GM18526 (cell line): Measurements from ENCODE around the gene SNX32.

ENCODE experiments used
- POLR2A ChIP-seq: IDR thresholded peaks from 3 replicates; pipeline ENCODE4 v1.6.1; 2011; ENCODE audit not compliant: insufficient read length; ENCODE audit errors: extremely low read depth

SNX32 gene

GRCh38 chr11:65833297-65834030, at the start of gene SNX32:
Gene SNX32, plus strand, starts transcription at chr11:65833963. Its CDS starts 103 bp downstream, at chr11:65834066.
- peak; percentile 55 for TF ChIP-seq POLR2A

DNA sequence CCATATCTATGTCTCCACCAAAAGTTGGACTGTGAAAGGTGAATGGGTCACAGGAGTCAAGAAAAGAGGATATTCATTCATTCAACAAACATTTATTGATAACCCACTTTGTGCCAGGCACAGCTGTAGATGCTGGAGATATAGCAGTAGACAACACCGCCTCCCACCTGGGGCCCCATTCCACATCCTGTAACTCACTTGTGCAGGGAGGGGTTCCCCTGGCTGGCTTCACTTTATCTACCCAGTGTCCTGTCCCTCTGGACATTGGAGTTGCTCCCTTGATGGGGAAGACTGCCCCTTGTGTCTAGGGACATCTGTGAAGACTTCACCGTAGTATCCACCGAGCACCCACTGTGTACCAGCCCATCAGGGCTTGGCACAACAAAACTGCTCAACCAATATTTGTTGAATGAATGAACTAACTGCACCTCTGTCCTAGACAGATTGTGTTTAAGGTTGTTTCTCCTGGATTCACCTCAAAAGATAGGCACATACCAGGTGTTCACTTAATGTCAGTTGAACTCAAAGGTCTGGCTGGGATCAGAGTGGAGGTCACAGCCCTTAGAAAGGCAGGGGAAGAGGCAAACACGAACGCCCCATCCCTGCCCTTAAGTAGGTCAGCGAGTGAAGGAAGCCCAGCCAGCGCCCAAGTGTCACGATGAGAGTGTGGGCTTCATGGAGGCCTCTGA, 48.3 kb upstream of the SNX32 start:
- no peak for TF ChIP-seq POLR2A

DNA sequence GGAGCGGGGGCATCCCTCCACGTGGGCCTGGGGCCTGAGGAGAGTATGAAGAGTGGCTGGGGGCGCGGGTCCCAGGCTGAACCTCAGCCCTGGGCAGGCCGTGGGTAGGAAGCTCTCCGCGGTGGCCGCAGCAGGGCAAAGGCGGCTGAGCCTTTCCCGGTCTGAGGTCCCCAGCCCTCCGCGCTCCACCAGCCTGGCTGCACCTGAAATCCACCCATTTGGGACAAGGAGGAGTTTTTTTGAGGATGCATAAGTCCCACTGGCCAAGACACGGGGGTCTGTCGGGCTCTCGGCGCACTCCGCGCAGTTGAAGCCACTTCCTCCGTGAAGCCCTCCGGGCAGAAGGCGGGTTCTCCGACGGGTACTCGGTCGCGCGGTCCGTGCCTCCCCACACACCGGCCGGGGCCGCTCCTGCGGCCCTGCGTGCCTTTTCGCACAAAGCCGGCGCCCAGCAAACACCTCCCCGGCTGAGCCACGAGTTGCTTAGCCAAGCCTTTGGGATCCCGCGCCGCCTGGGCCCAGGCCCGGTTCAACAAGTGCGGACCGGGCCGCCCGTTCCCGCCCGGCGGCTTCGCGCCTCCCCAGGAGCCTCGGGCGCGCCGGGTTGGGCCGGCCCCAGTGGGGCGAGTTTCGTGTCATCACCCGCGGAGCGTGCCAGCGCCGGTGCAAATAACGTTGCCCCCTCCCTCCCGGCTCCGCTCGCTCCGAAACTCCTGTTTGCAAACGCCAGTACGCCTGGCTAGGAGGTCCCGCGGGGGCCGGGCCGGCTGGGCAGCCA, 47.6 kb upstream of the SNX32 start:
- no peak for TF ChIP-seq POLR2A

DNA sequence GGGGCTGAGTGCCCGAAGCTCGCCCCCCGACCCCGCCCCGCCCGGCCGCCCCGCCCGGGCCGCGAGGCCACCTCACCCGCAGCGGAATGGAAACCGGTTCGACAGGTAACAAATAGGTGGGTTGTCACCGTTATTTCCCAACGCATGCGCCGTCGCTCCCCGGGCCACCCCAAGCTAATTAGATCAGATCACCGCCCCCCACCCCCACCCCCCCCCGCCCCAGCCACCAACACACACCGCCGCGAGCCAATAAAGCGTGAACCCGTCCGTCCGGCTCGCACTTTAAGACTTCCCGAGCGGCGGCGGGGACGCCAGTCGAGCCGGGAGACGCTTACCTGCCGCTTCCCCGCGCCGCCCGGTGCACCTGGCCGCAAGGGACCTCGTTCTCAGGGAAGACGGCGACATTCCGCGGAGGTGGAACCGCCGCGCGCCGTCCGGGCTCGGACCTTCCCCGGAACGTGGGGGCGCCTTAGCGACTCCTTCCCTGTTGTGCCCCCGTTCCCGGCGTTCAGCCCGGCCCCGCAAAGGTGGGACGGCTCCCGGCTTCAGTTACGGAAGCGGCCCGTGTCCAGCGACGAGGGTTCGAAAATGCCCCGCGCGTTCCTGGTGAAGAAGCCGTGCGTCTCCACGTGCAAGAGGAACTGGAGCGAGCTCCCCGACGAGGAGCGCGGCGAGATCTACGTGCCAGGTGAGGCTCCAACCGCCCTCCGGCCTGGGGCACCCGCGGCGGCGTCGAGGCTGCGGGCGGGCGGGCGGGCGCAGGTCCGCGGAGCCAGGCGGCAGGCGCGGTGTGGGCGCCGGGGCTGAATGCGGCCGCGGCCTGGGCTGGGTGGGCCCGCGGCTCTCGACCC, 46.8 kb upstream of the SNX32 start, which contains the start of gene OVOL1:
Gene OVOL1, plus strand, starts transcription at position 278 of the 851 bp plus-strand sequence. Its CDS starts 311 bp downstream, at position 589.
- no peak for TF ChIP-seq POLR2A

- TF ChIP-seq POLR2A, result no peak
Measured at GRCh38 chr11:65787649-65788622, 45.8 kb upstream of the SNX32 start.

DNA sequence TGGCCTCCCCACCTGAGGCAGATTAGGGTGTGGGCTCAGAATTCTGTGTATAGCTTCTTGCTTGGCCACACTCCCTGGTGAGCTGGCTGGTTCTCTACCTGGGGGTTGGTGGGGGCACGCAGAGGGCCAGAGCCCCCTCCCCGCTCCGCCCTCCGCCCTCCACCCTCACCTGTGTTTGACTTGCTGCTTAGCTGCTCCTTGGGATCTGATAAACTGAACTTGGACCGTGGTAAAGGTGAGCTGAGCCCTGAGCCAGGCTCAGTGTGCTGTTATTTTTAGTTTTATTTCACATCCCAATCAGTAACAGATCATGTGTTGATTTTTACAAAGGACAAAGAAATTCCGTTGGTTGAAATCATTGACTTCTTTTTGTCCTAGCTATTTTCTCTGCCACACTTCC, 44.9 kb upstream of the SNX32 start:
- no peak for TF ChIP-seq POLR2A

DNA sequence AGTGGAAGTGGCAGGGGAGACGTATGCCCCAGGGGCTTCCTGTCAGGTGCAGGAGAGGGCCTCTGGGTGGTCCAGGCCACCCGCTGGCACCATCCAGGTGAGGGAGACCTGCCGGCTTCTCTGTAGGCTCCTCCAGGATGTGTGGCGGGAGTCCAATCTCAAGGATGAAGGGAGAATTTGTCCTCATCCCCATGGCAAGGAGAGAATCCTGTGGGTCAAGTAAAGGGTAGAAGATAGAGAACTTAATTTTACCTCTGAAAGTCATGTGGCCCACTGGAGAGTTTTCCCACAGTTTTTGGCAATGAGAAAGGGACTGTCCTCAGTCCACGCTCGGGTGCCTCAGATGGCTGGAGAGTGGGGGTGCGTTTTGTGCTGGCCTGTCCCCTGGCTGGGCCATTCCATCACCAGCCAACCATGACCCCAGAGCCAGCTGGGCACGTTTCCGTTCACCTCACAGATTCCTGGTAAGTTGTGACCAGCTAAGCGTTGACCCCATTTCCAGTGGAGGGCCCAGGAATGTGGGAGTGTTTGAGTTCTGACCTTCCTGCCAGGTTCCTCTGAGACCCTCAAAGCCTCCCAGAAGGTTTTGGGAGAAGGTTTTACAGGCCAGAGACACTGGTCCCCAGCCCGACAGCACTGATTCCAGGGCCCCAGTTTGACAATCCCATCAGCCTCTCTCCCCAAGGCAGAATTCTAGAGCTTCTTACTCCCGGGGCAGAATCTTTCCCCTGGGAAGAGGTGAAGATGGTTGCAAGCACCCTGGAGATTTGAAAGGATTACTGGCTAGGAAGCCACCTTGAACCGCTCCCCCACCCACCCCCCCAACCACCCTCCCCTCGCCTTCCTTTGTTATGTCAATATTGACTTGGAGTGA, 44.3 kb upstream of the SNX32 start:
- TF ChIP-seq POLR2A, result no peak

DNA sequence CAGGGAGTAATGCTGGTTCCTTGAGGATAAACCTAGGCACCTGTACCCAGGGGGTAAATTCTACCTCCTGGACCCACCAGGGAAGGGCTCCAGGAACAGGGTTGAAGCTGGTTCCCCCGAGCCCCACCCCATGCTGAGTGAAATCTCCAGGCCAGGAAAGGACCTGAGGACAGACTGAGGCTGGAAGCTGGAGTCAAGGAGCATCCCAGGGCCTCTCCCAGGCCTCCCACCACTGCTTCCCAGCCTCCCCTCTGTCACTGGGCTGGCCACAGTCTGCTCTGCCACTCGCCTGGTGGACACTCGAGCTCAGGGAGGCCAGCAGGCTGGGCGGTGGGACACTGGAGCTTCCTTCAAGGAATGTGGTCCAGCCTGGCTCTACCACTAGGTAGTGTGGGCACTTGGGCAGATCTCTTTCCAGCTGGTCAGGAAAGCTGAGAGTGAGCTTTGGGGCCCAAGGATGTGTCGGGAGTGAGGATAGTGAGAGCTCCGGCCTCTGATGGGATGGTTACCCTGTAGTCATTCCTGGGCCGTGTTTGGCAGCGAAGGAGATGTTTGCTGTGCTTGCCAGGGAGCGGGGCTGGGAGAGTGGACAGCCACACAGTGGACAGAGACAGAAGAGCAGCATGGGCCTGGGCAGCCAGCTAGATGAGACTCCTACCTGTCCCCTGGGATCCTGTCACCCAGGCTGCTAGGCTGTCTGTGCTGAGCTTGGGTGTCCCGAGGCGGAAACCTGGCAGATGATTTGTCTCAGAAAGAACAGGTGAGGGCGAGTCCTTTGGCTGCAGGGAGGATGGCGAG, 43.5 kb upstream of the SNX32 start:
- TF ChIP-seq POLR2A, result no peak

GRCh38 chr11:65790902-65791650, 42.7 kb upstream of the SNX32 start:
- no peak for TF ChIP-seq POLR2A

DNA sequence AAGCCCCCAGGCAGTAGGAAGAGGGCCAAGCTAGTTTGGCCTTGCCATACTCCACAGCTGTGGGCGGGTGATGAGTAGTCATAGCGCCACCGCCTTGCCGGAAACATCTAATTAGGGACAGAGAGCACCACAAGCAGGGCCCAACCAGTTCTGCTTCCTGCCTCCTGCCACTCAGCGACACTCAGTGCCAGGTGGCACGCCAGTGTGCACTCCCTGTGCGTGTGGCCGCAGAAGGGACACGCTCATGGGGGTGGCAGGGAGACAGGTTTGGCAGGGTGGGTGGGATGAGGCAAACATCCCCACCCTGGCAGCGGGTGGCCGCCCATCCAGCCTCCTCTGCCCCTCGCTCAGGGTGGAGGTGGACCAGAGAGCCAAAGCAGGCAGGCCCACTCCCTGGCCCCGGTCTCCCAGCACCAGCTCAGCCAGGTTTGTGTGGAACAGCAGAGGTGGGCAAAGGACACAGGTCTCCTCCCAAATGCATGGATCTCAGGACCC, 42.0 kb upstream of the SNX32 start:
- peak; percentile 87 for TF ChIP-seq POLR2A

GRCh38 chr11:65792456-65792855, 41.3 kb upstream of the SNX32 start:
- no peak for TF ChIP-seq POLR2A

- no peak for TF ChIP-seq POLR2A
Measured at GRCh38 chr11:65793144-65793581, 40.6 kb upstream of the SNX32 start.
